DMS79 treated with DMSO at 0.1 percent for 48 hours (cell line): ENCODE data around the gene GNAS-AS1.

Experiments
- DNase-seq: peaks from one replicate; lab custom pipeline; 2025; lab: John Stamatoyannopoulos, UW

GNAS-AS1 gene

GRCh38 chr20:58855506-58856389 is 5.0 kb upstream of the GNAS-AS1 start:
- peak; percentile 11 for DNase-seq

GRCh38 chr20:58854638-58855471 is 4.2 kb upstream of the GNAS-AS1 start:
- no peak for DNase-seq

GRCh38 chr20:58853976-58854637 is 3.4 kb upstream of the GNAS-AS1 start:
- DNase-seq, result no peak

DNA sequence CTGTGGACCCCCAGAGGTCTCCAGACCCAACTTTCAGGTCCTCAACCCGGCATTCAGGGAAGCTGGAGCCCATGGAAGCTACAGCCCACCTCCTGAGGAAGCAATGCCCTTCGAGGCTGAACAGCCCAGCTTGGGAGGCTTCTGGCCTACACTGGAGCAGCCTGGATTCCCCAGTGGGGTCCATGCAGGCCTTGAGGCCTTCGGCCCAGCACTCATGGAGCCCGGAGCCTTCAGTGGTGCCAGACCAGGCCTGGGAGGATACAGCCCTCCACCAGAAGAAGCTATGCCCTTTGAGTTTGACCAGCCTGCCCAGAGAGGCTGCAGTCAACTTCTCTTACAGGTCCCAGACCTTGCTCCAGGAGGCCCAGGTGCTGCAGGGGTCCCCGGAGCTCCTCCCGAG is 2.8 kb upstream of the GNAS-AS1 start:
- DNase-seq, result no peak

DNA sequence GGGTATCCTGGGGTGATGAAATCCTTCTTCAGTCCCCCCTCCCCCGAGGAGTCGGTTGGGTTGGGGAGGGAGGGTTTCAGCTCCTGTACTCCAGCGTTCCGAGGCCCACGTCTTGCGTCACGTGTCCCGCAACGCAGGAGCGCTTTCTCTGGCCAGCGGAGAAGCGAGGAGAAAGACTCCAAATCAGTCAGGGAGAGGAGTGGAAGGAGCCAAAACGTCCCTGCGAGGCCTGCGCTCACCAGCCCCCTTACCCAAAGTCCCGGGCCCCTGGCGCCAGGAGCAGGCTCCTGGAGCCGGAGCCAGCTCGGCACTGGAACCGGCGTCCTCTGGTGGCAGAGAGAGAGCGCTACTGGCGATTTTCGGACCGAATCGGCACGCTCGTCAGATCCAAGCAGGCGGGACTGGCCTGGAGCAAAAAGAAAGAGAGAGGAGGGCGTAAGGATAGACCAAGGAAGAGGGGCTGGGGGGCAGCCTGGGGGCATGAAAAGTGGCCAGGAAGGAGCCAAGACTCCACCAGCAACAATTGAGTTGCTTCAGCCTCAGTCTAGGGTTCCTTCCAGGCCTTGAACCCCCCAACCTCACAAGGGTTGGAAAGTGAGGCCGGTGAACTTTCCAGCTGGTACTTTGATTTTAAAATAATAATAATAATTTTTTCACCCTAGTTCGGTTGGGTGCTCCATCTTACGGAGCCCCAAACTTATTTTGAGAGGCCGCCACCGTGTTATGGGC is 2.0 kb upstream of the GNAS-AS1 start, which contains the start of gene GNAS:
Gene GNAS (plus strand): TSS at position 174 of the 729 bp plus-strand sequence.
- DNase-seq, result peak; percentile 31

DNA sequence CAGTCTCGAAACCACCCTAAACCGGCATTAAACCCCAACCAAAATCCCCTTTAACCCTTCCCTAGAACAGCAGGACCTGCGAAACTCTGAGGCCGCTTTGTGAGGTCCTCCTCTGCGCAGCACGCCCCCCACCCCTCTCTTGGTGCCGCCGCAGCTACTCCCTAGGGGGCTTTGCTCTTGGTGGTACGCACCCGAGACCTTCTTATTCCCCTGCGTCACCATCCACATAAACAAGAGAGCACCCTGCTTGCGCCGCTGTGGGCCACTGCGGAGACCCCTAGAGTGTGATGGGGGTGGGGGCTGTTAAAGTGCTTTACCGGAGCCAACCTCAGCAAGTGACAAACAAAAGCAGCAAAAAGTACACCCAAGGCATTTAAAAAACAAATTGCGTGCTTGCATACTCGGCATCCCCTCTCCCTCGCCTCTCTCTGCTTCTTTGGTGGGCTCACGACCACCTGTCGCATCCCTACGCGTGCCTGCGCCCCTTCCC is 1.3 kb upstream of the GNAS-AS1 start:
- no peak for DNase-seq

- no peak for DNase-seq
Measured at GRCh38 chr20:58851221-58851968, 693 bp upstream of the GNAS-AS1 start.

DNA sequence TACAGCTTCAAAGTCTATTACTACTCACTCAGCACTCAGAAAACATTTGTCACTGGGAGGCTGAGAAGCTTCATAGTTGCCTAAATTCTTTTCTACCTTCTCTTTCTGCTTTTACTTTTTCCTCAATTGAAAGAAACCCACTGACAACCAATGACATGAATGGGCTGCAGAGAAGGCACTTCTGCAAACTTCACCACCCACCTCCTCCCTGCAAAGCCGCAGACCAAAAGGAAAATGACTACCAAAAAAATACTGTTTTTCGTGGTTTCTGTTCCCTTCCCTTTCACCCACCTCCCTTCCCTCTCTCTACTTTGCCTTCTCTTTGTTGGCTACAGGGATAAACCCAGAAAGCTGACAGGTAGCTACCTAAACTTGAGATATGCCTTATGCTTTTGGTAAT is 3.2 kb downstream of the GNAS-AS1 start:
- no peak for DNase-seq

- DNase-seq, result no peak
Measured at GRCh38 chr20:58845706-58846105, 5.0 kb downstream of the GNAS-AS1 start.

DNA sequence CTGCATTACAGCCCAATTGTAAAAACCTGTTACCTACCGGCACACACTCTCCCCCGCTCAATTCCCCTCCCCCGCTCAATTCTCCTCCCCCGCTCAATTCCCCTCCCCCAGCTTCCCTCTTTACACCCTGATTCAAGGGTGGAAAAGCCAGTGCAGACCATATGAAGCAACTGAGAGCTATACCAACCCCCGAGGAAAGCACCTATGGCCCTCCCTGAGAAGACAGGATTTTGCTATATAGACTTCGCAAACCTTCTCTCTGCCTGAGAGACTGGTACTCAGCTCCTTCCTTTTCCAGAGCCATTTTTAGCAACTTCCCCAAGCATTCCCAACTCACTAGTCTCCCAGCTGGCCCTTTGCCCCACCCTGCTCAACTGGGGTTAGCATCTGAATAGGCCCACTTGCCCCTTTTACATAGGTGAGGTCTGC is 7.6 kb downstream of the GNAS-AS1 start:
- DNase-seq, result no peak

DNA sequence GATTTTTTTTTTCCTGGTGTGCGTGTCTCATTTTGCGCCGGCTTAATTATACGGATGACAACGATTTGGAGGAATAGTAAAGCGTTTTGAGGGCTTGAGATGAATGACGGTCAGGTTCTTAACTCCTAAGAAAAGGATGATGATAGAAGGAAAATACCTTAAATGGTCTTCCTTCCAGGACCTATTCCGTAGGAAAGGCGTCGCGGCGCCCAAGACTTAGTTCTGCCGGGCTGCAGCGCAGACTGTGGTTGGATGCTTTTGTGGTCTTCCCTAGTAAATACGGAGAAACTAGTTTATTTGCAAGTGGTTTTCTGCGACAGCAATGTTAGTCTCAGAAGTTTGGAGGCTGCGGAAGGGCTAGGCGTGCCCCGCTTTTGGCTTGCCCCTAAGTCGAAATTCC is 8.4 kb downstream of the GNAS-AS1 start:
- no peak for DNase-seq

DNA sequence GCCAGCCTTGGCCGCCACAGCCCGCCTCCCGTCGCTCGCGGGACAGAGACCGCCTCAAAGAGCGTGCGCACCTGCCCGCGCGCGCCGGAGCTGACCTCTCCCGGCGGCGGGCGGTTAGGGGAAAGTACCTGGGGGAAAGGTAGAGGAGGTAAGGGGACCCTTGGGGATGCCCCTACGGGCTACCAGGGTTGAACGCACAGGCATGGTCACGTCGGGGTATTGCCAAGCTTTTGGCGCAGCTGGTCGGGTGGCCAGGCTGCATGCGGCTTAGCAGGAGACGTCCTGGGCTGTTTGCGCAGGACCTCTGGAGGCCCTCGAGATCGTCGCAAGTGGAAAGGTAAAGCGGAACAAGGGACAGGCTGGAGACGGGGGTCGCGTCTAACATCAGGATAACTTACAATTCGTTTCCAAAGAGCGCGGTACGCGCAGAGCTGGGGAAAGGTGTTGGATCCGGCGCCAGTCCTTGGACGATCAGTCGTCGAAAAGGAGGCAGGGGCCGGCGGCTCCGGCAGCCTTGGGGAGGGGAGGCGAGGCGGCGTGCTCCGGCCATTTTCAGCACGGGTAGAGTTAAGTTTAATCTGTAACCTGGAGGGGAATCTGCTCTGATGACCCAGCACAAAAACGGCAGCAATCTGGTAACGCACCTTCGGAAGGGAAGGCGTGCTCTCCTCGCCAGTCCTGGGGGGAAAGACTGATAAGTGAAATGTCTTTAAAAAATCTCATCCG is 9.0 kb downstream of the GNAS-AS1 start:
- DNase-seq, result no peak

DNA sequence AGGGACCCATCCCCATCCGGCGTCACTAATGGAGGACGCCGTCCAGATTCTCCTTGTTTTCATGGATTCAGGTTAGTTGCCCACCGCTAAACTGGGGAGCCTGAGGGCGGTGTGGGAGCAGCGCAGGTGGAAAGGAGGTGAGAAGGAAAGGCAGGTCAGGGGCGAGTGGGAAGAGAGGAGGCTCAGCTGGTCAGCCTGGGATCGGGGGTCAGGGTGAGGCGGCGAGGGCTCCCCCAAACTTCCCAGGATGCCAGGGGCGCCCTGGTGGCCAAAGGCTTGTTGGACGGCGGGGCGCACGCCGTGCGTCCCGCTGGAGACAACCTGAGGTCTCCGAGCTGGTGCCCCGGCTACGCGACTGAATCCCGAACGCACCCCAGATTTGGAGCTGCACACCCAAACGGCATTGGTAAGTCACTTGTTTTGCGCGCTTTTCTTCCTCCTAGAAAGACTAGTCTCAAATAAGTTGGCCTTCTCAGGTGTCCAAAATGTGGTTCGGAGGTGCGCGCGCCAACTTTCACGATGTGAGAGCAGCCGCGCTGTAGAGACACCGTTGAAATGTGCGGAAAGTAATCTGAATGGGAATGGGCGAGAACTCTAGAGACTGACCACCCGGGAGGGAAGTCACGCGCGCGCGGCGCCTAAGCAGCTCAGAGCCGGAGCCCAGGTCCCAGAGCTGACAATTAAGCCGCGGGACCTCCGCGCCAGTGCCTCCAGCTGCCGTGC is 9.7 kb downstream of the GNAS-AS1 start:
- DNase-seq, result no peak

- peak; percentile 19 for DNase-seq
Measured at GRCh38 chr20:58839991-58840747, 10.5 kb downstream of the GNAS-AS1 start.

DNA sequence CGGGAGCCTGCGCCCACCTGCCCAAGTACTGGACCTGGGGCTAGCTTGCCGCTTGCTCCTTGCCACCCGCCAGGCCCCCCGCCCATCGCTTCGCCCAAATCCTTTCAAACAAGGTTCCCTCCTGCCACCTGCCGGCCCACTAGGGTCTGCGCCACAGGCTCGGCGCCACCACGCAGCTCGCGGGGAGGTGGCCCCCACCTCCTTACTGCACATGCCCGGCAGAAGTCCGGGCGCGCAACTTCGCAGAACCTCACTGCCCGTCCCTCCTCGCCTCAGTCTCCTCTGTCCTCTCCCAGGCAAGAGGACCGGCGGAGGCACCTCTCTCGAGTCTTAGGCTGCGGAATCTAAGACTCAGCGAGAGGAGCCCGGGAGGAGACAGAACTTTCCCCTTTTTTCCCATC is 11.2 kb downstream of the GNAS-AS1 start:
- DNase-seq, result peak; percentile 53

DNA sequence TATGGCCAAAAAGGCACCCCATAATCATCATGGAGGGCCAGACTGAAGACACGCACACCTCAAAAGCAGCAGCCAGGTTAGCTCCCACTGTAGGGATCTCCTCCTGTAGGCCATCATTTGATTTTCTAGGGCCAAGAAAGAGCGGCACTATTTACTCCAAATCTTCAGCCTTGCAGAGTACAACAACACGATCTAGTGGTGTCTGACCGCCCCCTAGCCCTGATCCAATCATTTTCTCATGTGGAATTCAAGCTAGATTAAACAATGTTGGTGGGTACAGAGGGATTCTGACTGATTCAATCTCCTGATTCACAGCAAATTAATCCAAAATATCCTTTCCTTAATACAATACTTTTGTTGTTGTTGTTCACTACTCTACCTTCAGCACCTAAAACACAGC is 12.5 kb downstream of the GNAS-AS1 start:
- no peak for DNase-seq

DNA sequence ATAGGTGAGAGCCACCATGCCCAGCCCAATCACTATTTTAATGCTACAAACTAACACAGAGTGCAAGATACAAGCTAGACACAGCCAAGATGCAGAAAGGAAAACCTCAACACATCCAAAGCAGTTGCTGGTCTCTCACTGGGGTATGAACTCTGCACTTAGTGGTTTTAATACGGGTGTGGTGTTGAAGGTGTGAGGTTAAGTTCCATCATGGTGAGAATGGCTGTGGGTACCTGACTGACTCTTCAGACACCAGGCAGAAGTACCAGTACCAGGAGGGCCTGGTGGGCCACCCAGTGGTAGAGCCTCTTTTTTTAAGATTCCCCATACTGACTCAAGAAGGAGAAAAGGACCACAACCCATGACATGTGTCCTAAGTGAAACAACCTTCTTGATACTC is 13.0 kb downstream of the GNAS-AS1 start:
- DNase-seq, result no peak

DNA sequence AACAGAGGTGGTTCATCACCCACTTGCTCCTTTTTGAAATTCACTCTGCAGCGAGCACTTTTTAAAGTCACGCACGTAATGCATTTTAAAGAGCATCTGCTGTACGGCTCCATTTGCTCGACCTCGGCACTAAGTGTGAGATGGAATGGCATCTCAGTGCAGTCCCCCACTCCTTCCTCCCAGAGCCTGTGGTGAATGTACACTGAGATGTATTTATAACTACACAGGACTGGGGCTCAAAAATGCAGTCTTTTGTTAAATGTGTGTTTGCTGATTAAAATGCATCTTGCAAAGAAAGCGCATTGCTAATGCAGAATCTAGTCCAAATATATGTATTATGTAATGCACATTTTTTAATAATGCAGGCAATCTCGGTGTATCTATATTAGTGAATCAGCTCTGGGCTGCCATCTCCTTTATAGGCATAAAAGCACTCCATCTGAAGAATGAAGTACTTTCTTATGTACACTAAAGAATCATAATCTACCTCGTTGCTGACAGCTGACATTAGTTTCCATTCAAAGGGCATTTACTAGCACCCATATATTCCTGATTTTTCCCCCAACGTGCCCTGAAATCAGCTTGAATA is 14.0 kb downstream of the GNAS-AS1 start:
- no peak for DNase-seq
